Thyroid gland (tissue), 4 donors: ENCODE results near the gene GRB2.

Experiments used
- POLR2A ChIP-seq, 2 donors: fragments of 450-650 bp; IDR thresholded peaks; one replicate each; pipeline ENCODE4 v1.6.1; 2017; ENCODE audit warnings: antibody characterized with exemption in 2 of 2, mild to moderate bottlenecking in 2 of 2, moderate library complexity in 1 of 2
- TF ChIP-seq, protein P1 (sequence below), 6 experiments: fragments of 200-600 bp in 3 of 6; fragments of 450-650 bp in 3 of 6; sonication (generic) in 3 of 6; IDR thresholded peaks; one replicate each; pipeline ENCODE4 v1.5.1; 2016 to 2019; ENCODE audit warnings: antibody characterized with exemption in 6 of 6, mild to moderate bottlenecking in 2 of 6, inconsistent platforms in 1 of 6, moderate library complexity in 1 of 6

DNA sequence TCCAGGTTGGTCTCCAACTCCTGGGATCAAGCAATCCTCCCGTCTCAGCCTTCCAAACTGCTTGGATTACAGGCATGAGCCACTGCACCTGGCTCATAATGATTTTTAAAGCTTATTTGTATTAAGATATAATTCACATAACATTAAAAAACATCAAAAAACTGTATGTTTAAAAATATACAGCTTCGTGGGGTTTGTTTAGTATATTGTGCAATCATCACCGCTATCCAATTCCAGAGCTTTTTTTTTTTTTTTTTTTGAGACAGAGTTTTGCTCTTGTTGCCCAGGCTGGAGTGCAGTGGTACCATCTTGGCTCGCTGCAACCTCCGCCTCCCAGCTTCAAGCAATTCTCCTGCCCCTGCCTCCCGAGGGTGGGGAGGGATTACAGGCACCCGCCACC lies 105.2 kb downstream of the GRB2 start:
- TF ChIP-seq, protein P1, sequence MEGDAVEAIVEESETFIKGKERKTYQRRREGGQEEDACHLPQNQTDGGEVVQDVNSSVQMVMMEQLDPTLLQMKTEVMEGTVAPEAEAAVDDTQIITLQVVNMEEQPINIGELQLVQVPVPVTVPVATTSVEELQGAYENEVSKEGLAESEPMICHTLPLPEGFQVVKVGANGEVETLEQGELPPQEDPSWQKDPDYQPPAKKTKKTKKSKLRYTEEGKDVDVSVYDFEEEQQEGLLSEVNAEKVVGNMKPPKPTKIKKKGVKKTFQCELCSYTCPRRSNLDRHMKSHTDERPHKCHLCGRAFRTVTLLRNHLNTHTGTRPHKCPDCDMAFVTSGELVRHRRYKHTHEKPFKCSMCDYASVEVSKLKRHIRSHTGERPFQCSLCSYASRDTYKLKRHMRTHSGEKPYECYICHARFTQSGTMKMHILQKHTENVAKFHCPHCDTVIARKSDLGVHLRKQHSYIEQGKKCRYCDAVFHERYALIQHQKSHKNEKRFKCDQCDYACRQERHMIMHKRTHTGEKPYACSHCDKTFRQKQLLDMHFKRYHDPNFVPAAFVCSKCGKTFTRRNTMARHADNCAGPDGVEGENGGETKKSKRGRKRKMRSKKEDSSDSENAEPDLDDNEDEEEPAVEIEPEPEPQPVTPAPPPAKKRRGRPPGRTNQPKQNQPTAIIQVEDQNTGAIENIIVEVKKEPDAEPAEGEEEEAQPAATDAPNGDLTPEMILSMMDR (IDR thresholded peaks at IDR 0.05), result no peak
- no peak for TF ChIP-seq POLR2A (IDR thresholded peaks at IDR 0.05)
